Mesenchymal stem cell (in vitro differentiated cells and primary cell): Measurements from ENCODE around the gene AKAP13.

ENCODE experiments used
- DNase-seq: peaks from one replicate; pipeline ENCODE4 v3.0.0-alpha.2; 2013
- H2AFZ ChIP-seq: one replicate; pipeline ENCODE4 v1.6.1; 2013; ENCODE audit warnings: low read depth, mild to moderate bottlenecking, control low read depth, inconsistent platforms, low read length, moderate library complexity
- H2AK5ac ChIP-seq: 2 replicates; pipeline ENCODE4 v1.6.1; 2013; ENCODE audit warnings: low read length, moderate library complexity, mild to moderate bottlenecking, inconsistent platforms; ENCODE audit not compliant: severe bottlenecking
- H2BK120ac ChIP-seq: one replicate; pipeline ENCODE4 v1.6.1; 2013; ENCODE audit warnings: low read depth, mild to moderate bottlenecking, inconsistent platforms, low read length, moderate library complexity
- H2BK12ac ChIP-seq, 2 experiments: one replicate each; pipeline ENCODE4 v1.6.1; 2013; ENCODE audit warnings: inconsistent platforms in 2 of 2, low read length in 2 of 2, mild to moderate bottlenecking in 2 of 2, moderate library complexity in 2 of 2, control low read depth in 1 of 2
- H2BK15ac ChIP-seq: one replicate; pipeline ENCODE4 v1.6.1; 2013; ENCODE audit warnings: mild to moderate bottlenecking, low read depth, inconsistent platforms; ENCODE audit not compliant: poor library complexity, severe bottlenecking
- H2BK5ac ChIP-seq: 2 replicates; pipeline ENCODE4 v1.6.1; 2013; ENCODE audit warnings: low read depth, mild to moderate bottlenecking, low read length, control low read depth, inconsistent platforms; ENCODE audit not compliant: poor library complexity, severe bottlenecking
- H3K14ac ChIP-seq, 2 experiments: one replicate each; pipeline ENCODE4 v1.6.1; 2013; ENCODE audit warnings: inconsistent platforms in 2 of 2, low read length in 2 of 2, control low read depth in 1 of 2, mild to moderate bottlenecking in 1 of 2, moderate library complexity in 1 of 2
- H3K18ac ChIP-seq, 2 experiments: one replicate each; pipeline ENCODE4 v1.6.1; 2013; ENCODE audit warnings: inconsistent platforms in 2 of 2, low read length in 2 of 2, control low read depth in 1 of 2, low read depth in 1 of 2, mild to moderate bottlenecking in 1 of 2
- H3K23ac ChIP-seq, 2 experiments: one replicate each; pipeline ENCODE4 v1.6.1; 2013; ENCODE audit warnings: inconsistent platforms in 2 of 2, low read length in 2 of 2, mild to moderate bottlenecking in 2 of 2, moderate library complexity in 2 of 2, control low read depth in 1 of 2
- H3K27ac ChIP-seq: 2 replicates; pipeline ENCODE4 v1.5.1; 2013; ENCODE audit warnings: mild to moderate bottlenecking, moderate library complexity, low read length, control low read depth, inconsistent platforms; ENCODE audit not compliant: poor library complexity, severe bottlenecking
- H3K27me3 ChIP-seq, 2 experiments: 2 replicates each; pipeline versions ENCODE4 v1.6.1 to v1.7.0; 2013; ENCODE audit warnings: low read length in 2 of 2, mild to moderate bottlenecking in 2 of 2, moderate library complexity in 2 of 2, control low read depth in 1 of 2, inconsistent platforms in 1 of 2; ENCODE audit not compliant: control insufficient read depth in 1 of 2, insufficient read depth in 1 of 2
- H3K36me3 ChIP-seq, 2 experiments: 2 replicates each; pipeline versions ENCODE4 v1.6.1 to v1.7.0; 2013; ENCODE audit warnings: low read length in 2 of 2, control low read depth in 1 of 2, inconsistent platforms in 1 of 2, low read depth in 1 of 2, mild to moderate bottlenecking in 1 of 2; ENCODE audit not compliant: insufficient read depth in 2 of 2, control insufficient read depth in 1 of 2
- H3K4ac ChIP-seq, 2 experiments: one replicate each; pipeline ENCODE4 v1.6.1; 2013; ENCODE audit warnings: inconsistent platforms in 2 of 2, low read length in 2 of 2, mild to moderate bottlenecking in 2 of 2, moderate library complexity in 2 of 2, control low read depth in 1 of 2, low read depth in 1 of 2
- H3K4me1 ChIP-seq: 2 replicates; pipeline ENCODE4 v1.6.1; 2013; ENCODE audit warnings: low read depth, low read length, control low read depth; ENCODE audit not compliant: control insufficient read depth, insufficient read depth
- H3K4me2 ChIP-seq: 2 replicates; pipeline ENCODE4 v1.6.1; 2013; ENCODE audit warnings: low read length, mild to moderate bottlenecking, inconsistent platforms; ENCODE audit not compliant: poor library complexity, severe bottlenecking
- H3K4me3 ChIP-seq, 2 experiments: 2 replicates each; pipeline versions ENCODE4 v1.5.1 to v1.7.0; 2013; ENCODE audit warnings: low read length in 2 of 2, mild to moderate bottlenecking in 2 of 2, control low read depth in 1 of 2, low read depth in 1 of 2; ENCODE audit not compliant: insufficient read depth in 1 of 2
- H3K79me1 ChIP-seq: replicated peaks from 2 replicates; pipeline ENCODE4 v1.6.1; 2013; ENCODE audit warnings: mild to moderate bottlenecking, control low read depth, low read length, inconsistent platforms; ENCODE audit not compliant: poor library complexity, severe bottlenecking
- H3K9ac ChIP-seq: 2 replicates; pipeline ENCODE4 v1.7.0; 2013; ENCODE audit warnings: mild to moderate bottlenecking, low read length, moderate library complexity
- H3K9me3 ChIP-seq: 2 replicates; pipeline ENCODE4 v1.7.0; 2013; ENCODE audit warnings: mild to moderate bottlenecking, low read length; ENCODE audit not compliant: control insufficient read depth
- H4K8ac ChIP-seq: one replicate; pipeline ENCODE4 v1.6.1; 2013; ENCODE audit warnings: inconsistent platforms, mild to moderate bottlenecking, low read length, moderate library complexity
- H4K91ac ChIP-seq: one replicate; pipeline ENCODE4 v1.6.1; 2013; ENCODE audit warnings: mild to moderate bottlenecking, low read length, inconsistent platforms
- WGBS: methylation state at CpG from one replicate; pipeline ENCODE4 v1.1.7; 2013; ENCODE audit warnings: mixed read lengths; 5-methylcytosine and 5-hydroxymethylcytosine counted together

The AKAP13 gene

GRCh38 chr15:85362436-85363081 lies 17.8 kb upstream of the AKAP13 start:
- no peaks in the 10 kb centered on the region for H3K79me1 ChIP-seq
- H2BK12ac ChIP-seq: no peak overlapping the region
- no peak overlapping the region for H3K4me2 ChIP-seq
- WGBS: 94% methylated on average over 6 of the region's 6 CpGs
- H4K8ac ChIP-seq: no peak overlapping the region
- H3K18ac ChIP-seq: no peak overlapping the region
- no peak overlapping the region for H2BK120ac ChIP-seq
- H2BK15ac ChIP-seq: no peak overlapping the region
- no peaks in the 10 kb centered on the region for H3K36me3 ChIP-seq
- no peaks in the 10 kb centered on the region for H3K27me3 ChIP-seq
- H2BK5ac ChIP-seq: no peak overlapping the region
- H3K9me3 ChIP-seq: no peaks in the 10 kb centered on the region
- H3K14ac ChIP-seq: no peak overlapping the region
- no peak for DNase-seq
- H4K91ac ChIP-seq: no peak overlapping the region
- no peak overlapping the region for H3K9ac ChIP-seq
- H3K4me1 ChIP-seq: peaks cover 2% of the 10 kb centered on the region
- H3K4me3 ChIP-seq: no peak overlapping the region
- no peak overlapping the region for H3K23ac ChIP-seq
- no peak overlapping the region for H2AFZ ChIP-seq
- H3K4ac ChIP-seq: no peak overlapping the region
- no peak overlapping the region for H2AK5ac ChIP-seq
- H3K27ac ChIP-seq: no peak overlapping the region

GRCh38 chr15:85365980-85366379 lies 14.4 kb upstream of the AKAP13 start:
- Histone ChIP-seq H3K18ac (no peak overlapping the region), H3K4ac (no peak overlapping the region), H3K14ac (no peak overlapping the region), H3K9ac (no peak overlapping the region), H4K8ac (no peak overlapping the region), H2BK5ac (no peak overlapping the region), H3K36me3 (no peaks in the 10 kb centered on the region), H3K9me3 (no peaks in the 10 kb centered on the region), H2BK120ac (no peak overlapping the region), H4K91ac (no peak overlapping the region), H2BK15ac (no peak overlapping the region), H3K27me3 (no peaks in the 10 kb centered on the region), H3K23ac (no peak overlapping the region), H3K27ac (no peak overlapping the region), H2AK5ac (no peak overlapping the region), H2AFZ (no peak overlapping the region), H3K4me3 (no peak overlapping the region), H2BK12ac (no peak overlapping the region), H3K4me2 (no peak overlapping the region), H3K79me1 (no peaks in the 10 kb centered on the region), H3K4me1 (no peaks in the 10 kb centered on the region)
- WGBS: 99% methylated on average over 2 of the region's 2 CpGs
- no peak for DNase-seq

GRCh38 chr15:85367741-85368140 lies 12.7 kb upstream of the AKAP13 start:
- Histone ChIP-seq H3K4me1 (no peaks in the 10 kb centered on the region), H4K8ac (no peak overlapping the region), H2AK5ac (no peak overlapping the region), H2BK12ac (no peak overlapping the region), H2AFZ (no peak overlapping the region), H3K14ac (no peak overlapping the region), H3K18ac (no peak overlapping the region), H3K36me3 (no peaks in the 10 kb centered on the region), H3K9me3 (no peaks in the 10 kb centered on the region), H3K23ac (no peak overlapping the region), H3K4me3 (no peak overlapping the region), H3K4ac (no peak overlapping the region), H2BK5ac (no peak overlapping the region), H3K27ac (no peak overlapping the region), H3K4me2 (no peak overlapping the region), H3K27me3 (no peaks in the 10 kb centered on the region), H3K79me1 (no peaks in the 10 kb centered on the region), H2BK120ac (no peak overlapping the region), H4K91ac (no peak overlapping the region), H2BK15ac (no peak overlapping the region), H3K9ac (no peak overlapping the region)
- no peak for DNase-seq
- 93% methylated on average over 4 of the region's 4 CpGs for WGBS

- Histone ChIP-seq H2AFZ (no peak overlapping the region), H3K4me1 (no peaks in the 10 kb centered on the region), H3K4me3 (no peak overlapping the region), H2AK5ac (no peak overlapping the region), H3K27me3 (no peaks in the 10 kb centered on the region), H3K14ac (no peak overlapping the region), H4K8ac (no peak overlapping the region), H3K27ac (no peak overlapping the region), H4K91ac (no peak overlapping the region), H2BK12ac (no peak overlapping the region), H3K23ac (no peak overlapping the region), H3K4ac (no peak overlapping the region), H3K36me3 (no peaks in the 10 kb centered on the region), H3K9ac (no peak overlapping the region), H2BK15ac (no peak overlapping the region), H3K9me3 (no peaks in the 10 kb centered on the region), H2BK120ac (no peak overlapping the region), H3K79me1 (no peaks in the 10 kb centered on the region), H3K18ac (no peak overlapping the region), H2BK5ac (no peak overlapping the region), H3K4me2 (no peak overlapping the region)
- no peak for DNase-seq
- 94% methylated on average over 2 of the region's 4 CpGs for WGBS
These were observed 5.6 kb upstream of the AKAP13 start for GRCh38 chr15:85374831-85375230.
